KOPT-K1 (cell line): ENCODE measurements around the gene PLEKHH2.
"Not testable (repeated sequence)": the region's sequence is repeated elsewhere in the genome, so short reads cannot be mapped to it uniquely, and the experiment has no call there.

ENCODE experiments used
- H3K27ac ChIP-seq: fragments of 200-600 bp; sonication (generic); 2 replicates; pipeline ENCODE4 v1.5.1; 2016; ENCODE audit warnings: antibody characterized with exemption, mild to moderate bottlenecking, low read depth, low read length; ENCODE audit not compliant: poor library complexity, severe bottlenecking
- H3K36me3 ChIP-seq: fragments of 200-600 bp; sonication (generic); 2 replicates; pipeline ENCODE4 v1.5.1; 2017; ENCODE audit warnings: antibody characterized with exemption, mild to moderate bottlenecking, low read length, moderate library complexity; ENCODE audit not compliant: insufficient read depth
- H3K9me3 ChIP-seq: fragments of 200-600 bp; sonication (generic); 2 replicates; pipeline ENCODE4 v1.5.1; 2017; ENCODE audit warnings: antibody characterized with exemption, low read length, mild to moderate bottlenecking; ENCODE audit not compliant: insufficient read depth, poor library complexity, severe bottlenecking

PLEKHH2 gene

GRCh38 chr2:43637030-43637803, at the start of gene PLEKHH2:
Gene PLEKHH2, plus strand, starts transcription at chr2:43637260. Its CDS starts 7,414 bp downstream, at chr2:43644674.
- Histone ChIP-seq H3K27ac (peak within 1 kb of the TSS; percentile 8), H3K36me3 (no peaks in the 10 kb centered on the region), H3K9me3 (peaks cover 11% of the 10 kb centered on the region)

- Histone ChIP-seq H3K36me3 (peaks cover 51% of the 10 kb centered on the region), H3K27ac (no peak overlapping the region), H3K9me3 (no peaks in the 10 kb centered on the region)
These were observed 44.6 kb upstream of the PLEKHH2 start for GRCh38 chr2:43592443-43592842.

GRCh38 chr2:43593254-43593653, 43.8 kb upstream of the PLEKHH2 start:
- Histone ChIP-seq H3K36me3 (peaks cover 43% of the 10 kb centered on the region), H3K27ac (no peak overlapping the region), H3K9me3 (no peaks in the 10 kb centered on the region)

- Histone ChIP-seq H3K27ac (peak overlapping the region; percentile 89), H3K36me3 (peaks cover 27% of the 10 kb centered on the region)
These were observed 42.2 kb upstream of the PLEKHH2 start for GRCh38 chr2:43594875-43595274.

GRCh38 chr2:43595603-43596412, 41.3 kb upstream of the PLEKHH2 start, which contains the start of gene THADA:
Gene THADA, minus strand, starts transcription at chr2:43596038. Its CDS starts 3,646 bp downstream, at chr2:43592392.
- H3K36me3 ChIP-seq: peaks cover 17% of the 10 kb centered on the region
- H3K27ac ChIP-seq: peak within 1 kb of the TSS; percentile 89
- H3K9me3 ChIP-seq: no peaks in the 10 kb centered on the region

More at GRCh38 chr2:43594875-43595274, 42.2 kb upstream of the PLEKHH2 start:
- H3K9me3 ChIP-seq: no peaks in the 10 kb centered on the region

GRCh38 chr2:43600596-43600995, 36.5 kb upstream of the PLEKHH2 start:
- not testable (repeated sequence) for H3K36me3 ChIP-seq

GRCh38 chr2:43604674-43605073, 32.4 kb upstream of the PLEKHH2 start:
- Histone ChIP-seq H3K27ac (no peak overlapping the region), H3K36me3 (no peaks in the 10 kb centered on the region)

More at GRCh38 chr2:43600596-43600995, 36.5 kb upstream of the PLEKHH2 start:
- H3K27ac ChIP-seq, H3K9me3 ChIP-seq: not testable (repeated sequence)

GRCh38 chr2:43605079-43605655, 31.9 kb upstream of the PLEKHH2 start:
- H3K9me3 ChIP-seq: no peaks in the 10 kb centered on the region
- no peak overlapping the region for H3K27ac ChIP-seq
- H3K36me3 ChIP-seq: no peaks in the 10 kb centered on the region

More at GRCh38 chr2:43604674-43605073, 32.4 kb upstream of the PLEKHH2 start:
- no peaks in the 10 kb centered on the region for H3K9me3 ChIP-seq

- no peaks in the 10 kb centered on the region for H3K36me3 ChIP-seq
- H3K27ac ChIP-seq: no peak overlapping the region
- H3K9me3 ChIP-seq: no peaks in the 10 kb centered on the region
These were observed 31.2 kb upstream of the PLEKHH2 start for GRCh38 chr2:43605851-43606250.

- Histone ChIP-seq H3K27ac (no peak overlapping the region), H3K36me3 (no peaks in the 10 kb centered on the region), H3K9me3 (no peaks in the 10 kb centered on the region)
These were observed 27.7 kb upstream of the PLEKHH2 start for GRCh38 chr2:43609290-43609918.

- no peaks in the 10 kb centered on the region for H3K36me3 ChIP-seq
- H3K27ac ChIP-seq: no peak overlapping the region
- H3K9me3 ChIP-seq: no peaks in the 10 kb centered on the region
These were observed 26.7 kb upstream of the PLEKHH2 start for GRCh38 chr2:43610361-43610760.

- Histone ChIP-seq H3K9me3 (no peaks in the 10 kb centered on the region), H3K36me3 (no peaks in the 10 kb centered on the region), H3K27ac (no peak overlapping the region)
These were observed 24.8 kb upstream of the PLEKHH2 start for GRCh38 chr2:43611987-43612894.

GRCh38 chr2:43612944-43613343, 24.1 kb upstream of the PLEKHH2 start:
- no peaks in the 10 kb centered on the region for H3K9me3 ChIP-seq
- H3K36me3 ChIP-seq: no peaks in the 10 kb centered on the region
- H3K27ac ChIP-seq: no peak overlapping the region
